A549 (cell line): ENCODE data around the gene TP53TG5. TPM values are rescaled to one million over a fixed set of nuclear protein-coding genes. Genes with fewer than 3 reads are reported as not detected.

Experiments used
- ATAC-seq, 2 experiments: fragments of 200-7000 bp in 1 of 2; fragments of >200 bp in 1 of 2; cut with Nextera tagmentation in 1 of 2; cut with Tn5 transposase in 1 of 2; 3 replicates each; pipeline versions ENCODE4 v1.8.0 to v1.9.1; 2018 to 2020; ENCODE audit warnings: mild to moderate bottlenecking in 1 of 2, moderate library complexity in 1 of 2
- CTCF ChIA-PET: fragments of 300-600 bp; sonication (Branson Sonifier 250); formaldehyde crosslinking; extraction: SDS; loops from one replicate; lab custom pipeline; 2021; ENCODE audit warnings: antibody characterized with exemption, inconsistent platforms; lab: Yijun Ruan, JAX
- POLR2A ChIA-PET: fragments of 350-600 bp; formaldehyde crosslinking; extraction: SDS; loops from one replicate; lab custom pipeline; 2021; ENCODE audit warnings: antibody characterized with exemption, inconsistent platforms; lab: Yijun Ruan, JAX
- DNase-seq, 2 experiments: peaks; one replicate each; pipeline versions ENCODE4 v3.0.0 to v3.0.0-alpha.2; 2011 to 2016; ENCODE audit warnings: low read depth in 1 of 2, low spot score in 1 of 2
- FAIRE-seq: peaks from 2 replicates; lab custom pipeline; 2011; peaks lifted over from hg19 to GRCh38; lab: Jason Lieb, UNC
- H3K27ac ChIP-seq, 2 experiments: fragments of >200 bp; sonication (Bioruptor Twin); formaldehyde crosslinking; 3 replicates each; pipeline ENCODE4 v1.5.1; 2016 to 2017
- H3K4me1 ChIP-seq: fragments of >200 bp; sonication (Bioruptor Twin); formaldehyde crosslinking; 3 replicates; pipeline ENCODE4 v1.6.1; 2016
- H3K4me2 ChIP-seq: fragments of >200 bp; sonication (Bioruptor Twin); formaldehyde crosslinking; 3 replicates; pipeline ENCODE4 v1.6.1; 2016
- H3K4me3 ChIP-seq: fragments of >200 bp; sonication (Bioruptor Twin); formaldehyde crosslinking; 3 replicates; pipeline ENCODE4 v1.5.1; 2016
- H3K9me3 ChIP-seq: fragments of >200 bp; sonication (Bioruptor Twin); formaldehyde crosslinking; 3 replicates; pipeline ENCODE4 v1.6.1; 2016
- BHLHE40 ChIP-seq: IDR thresholded peaks from 2 replicates; pipeline ENCODE4 v1.6.1; 2012; ENCODE audit warnings: low read depth, low read length, inconsistent platforms
- CBX2 ChIP-seq: fragments of 200-600 bp; sonication (generic); IDR thresholded peaks from 2 replicates; pipeline ENCODE4 v1.6.1; 2016; ENCODE audit warnings: low read depth, mild to moderate bottlenecking, borderline replicate concordance
- CBX8 ChIP-seq: fragments of 200-600 bp; sonication (generic); IDR thresholded peaks from 2 replicates; pipeline ENCODE4 v1.6.1; 2016
- CHD2 ChIP-seq: fragments of 150-350 bp; IDR thresholded peaks from 2 replicates; pipeline ENCODE4 v1.6.1; 2014; ENCODE audit warnings: low read length; ENCODE audit not compliant: partially characterized antibody
- CHD4 ChIP-seq: fragments of 200-600 bp; sonication (generic); IDR thresholded peaks from 2 replicates; pipeline ENCODE4 v1.6.1; 2016; ENCODE audit warnings: antibody characterized with exemption, mild to moderate bottlenecking, borderline replicate concordance
- CTCF ChIP-seq: fragments of >200 bp; sonication (Bioruptor Twin); formaldehyde crosslinking; IDR thresholded peaks from 3 replicates; pipeline ENCODE4 v1.5.1; 2016
- EHMT2 ChIP-seq: fragments of 200-600 bp; sonication (generic); IDR thresholded peaks from 2 replicates; pipeline ENCODE4 v1.6.1; 2016; ENCODE audit warnings: antibody characterized with exemption, low read depth, mild to moderate bottlenecking, moderate library complexity
- ESRRA ChIP-seq: fragments of 150-350 bp; IDR thresholded peaks from 2 replicates; pipeline ENCODE4 v1.6.1; 2014; ENCODE audit warnings: mild to moderate bottlenecking, low read length, borderline replicate concordance
- HES2 ChIP-seq: fragments of >200 bp; sonication (Bioruptor Twin); formaldehyde crosslinking; IDR thresholded peaks from 2 replicates; pipeline ENCODE4 v1.6.1; 2016
- HMGXB4 ChIP-seq: fragments of 250-450 bp; sonication (Bioruptor Pico); IDR thresholded peaks from 2 replicates; pipeline ENCODE4 v1.5.0; 2021; ENCODE audit warnings: mild to moderate bottlenecking, moderate library complexity, borderline replicate concordance
- HOXB13 ChIP-seq: fragments of 250-450 bp; sonication (Bioruptor Pico); IDR thresholded peaks from 2 replicates; pipeline ENCODE4 v1.5.0; 2020; ENCODE audit warnings: low read depth, mild to moderate bottlenecking, moderate library complexity
- JUNB ChIP-seq: fragments of >200 bp; sonication (Bioruptor Twin); formaldehyde crosslinking; IDR thresholded peaks from 2 replicates; pipeline ENCODE4 v1.6.1; 2016
- KDM1A ChIP-seq: fragments of 200-600 bp; sonication (generic); IDR thresholded peaks from 2 replicates; pipeline ENCODE4 v1.6.1; 2016; ENCODE audit warnings: low read depth, mild to moderate bottlenecking
- KDM5A ChIP-seq: fragments of 200-600 bp; sonication (generic); IDR thresholded peaks from 2 replicates; pipeline ENCODE4 v1.6.1; 2016; ENCODE audit warnings: antibody characterized with exemption, mild to moderate bottlenecking
- MAFK ChIP-seq: fragments of 450-650 bp; IDR thresholded peaks from 2 replicates; pipeline ENCODE4 v1.6.1; 2014; ENCODE audit not compliant: partially characterized antibody
- MAX ChIP-seq: IDR thresholded peaks from 2 replicates; pipeline ENCODE4 v1.6.1; 2012
- NFE2L2 ChIP-seq: fragments of 150-350 bp; conservative IDR thresholded peaks from 2 replicates; pipeline ENCODE4 v1.6.1; 2014; ENCODE audit warnings: low read length
- NPAS2 ChIP-seq: fragments of 250-450 bp; sonication (Bioruptor Pico); IDR thresholded peaks from 2 replicates; pipeline ENCODE4 v1.8.0; 2022; ENCODE audit warnings: mild to moderate bottlenecking, moderate library complexity, borderline replicate concordance
- PBX3 ChIP-seq: IDR thresholded peaks from 2 replicates; pipeline ENCODE4 v1.6.1; 2012
- PHF8 ChIP-seq: fragments of 200-600 bp; sonication (generic); IDR thresholded peaks from 2 replicates; pipeline ENCODE4 v1.6.1; 2016; ENCODE audit warnings: low read depth, mild to moderate bottlenecking, antibody characterized with exemption, moderate library complexity, borderline replicate concordance
- POLR2A ChIP-seq: IDR thresholded peaks from 2 replicates; pipeline ENCODE4 v1.6.1; 2012; ENCODE audit warnings: mild to moderate bottlenecking, low read length
- POLR2AphosphoS2 ChIP-seq: conservative IDR thresholded peaks from 2 replicates; pipeline ENCODE4 v1.6.1; 2012; ENCODE audit warnings: low read length, improper control_type of control experiment, inconsistent platforms
- RCOR1 ChIP-seq: fragments of 150-350 bp; IDR thresholded peaks from 2 replicates; pipeline ENCODE4 v1.6.1; 2014; ENCODE audit warnings: antibody characterized with exemption, low read length, low read depth
- SREBF2 ChIP-seq: fragments of 450-650 bp; IDR thresholded peaks from 2 replicates; pipeline ENCODE4 v1.6.1; 2014; ENCODE audit warnings: mild to moderate bottlenecking, moderate library complexity
- TFCP2L1 ChIP-seq: fragments of 250-450 bp; sonication (Bioruptor Pico); IDR thresholded peaks from 2 replicates; pipeline ENCODE4 v1.5.0; 2021; ENCODE audit warnings: mild to moderate bottlenecking
- TP53 ChIP-seq: fragments of 250-450 bp; sonication (Bioruptor Pico); IDR thresholded peaks from 2 replicates; pipeline ENCODE4 v1.5.0; 2021; ENCODE audit warnings: mild to moderate bottlenecking, moderate library complexity
- ZC3H11A ChIP-seq: fragments of 450-650 bp; IDR thresholded peaks from 2 replicates; pipeline ENCODE4 v1.6.1; 2014; ENCODE audit warnings: antibody characterized with exemption, mild to moderate bottlenecking
- ZFP36 ChIP-seq: fragments of 450-650 bp; IDR thresholded peaks from 2 replicates; pipeline ENCODE4 v1.6.1; 2014; ENCODE audit warnings: borderline replicate concordance; ENCODE audit not compliant: partially characterized antibody
- WGBS: methylation state at CpG from one replicate; pipeline ENCODE4 v1.1.6; 2017; ENCODE audit errors: missing lambda C conversion rate; 5-methylcytosine and 5-hydroxymethylcytosine counted together
- polyA plus RNA-seq, 4 experiments: library from polyadenylated mRNA; depleted of rRNA in 3 of 4; stranded (reverse); fragments of >200 nt; fragmentation: RNase III in 1 of 4; extraction: RNeasy Plus Mini Kit Qiagen cat#74134 plus additional on column Dnase treatment in 1 of 4; gene quantifications; 2 replicates in 3 of 4; 3 replicates in 1 of 4; pipeline ENCODE4 v1.2.3, GENCODE V29; 2011 to 2017

Gene TP53TG5
- polyA plus RNA-seq, 2 of the 4 experiments (the other 2 are of a cell fraction) = not detected

GRCh38 chr20:45426320-45427016, 48.3 kb upstream of the TP53TG5 start:
- no peak overlapping the region for H3K4me2 ChIP-seq
- CTCF ChIA-PET = interaction anchor here (0.6 to 6.7 kb wide), 3 partner anchors 10 to 52 kb away, joined by 3 to 43 read pairs (median 42); no protein-coding TSS in a partner anchor
- no peaks in the 10 kb centered on the region for H3K4me1 ChIP-seq
- no peak overlapping the region for H3K27ac ChIP-seq
- POLR2A ChIA-PET = interaction anchor here (1.1 kb wide), 1 partner anchor 11 kb away, joined by 4 read pairs; the partner anchor contains the start of gene PIGT
- no peak overlapping the region for H3K4me3 ChIP-seq
- no peak for DNase-seq
- TF ChIP-seq KDM5A = no peak
- TF ChIP-seq HMGXB4 = no peak
- no peak for TF ChIP-seq POLR2A
- no peak for TF ChIP-seq TP53
- TF ChIP-seq KDM1A = no peak
- no peak for TF ChIP-seq CHD4
- no peak for TF ChIP-seq PBX3
- no peak for TF ChIP-seq ESRRA
- no peak for TF ChIP-seq MAFK
- no peak for TF ChIP-seq EHMT2
- no peak for TF ChIP-seq POLR2AphosphoS2
- TF ChIP-seq JUNB = no peak
- TF ChIP-seq ZC3H11A = no peak
- no peak for TF ChIP-seq ZFP36
- no peak for TF ChIP-seq HES2
- WGBS = 87% methylated on average over 5 of the region's 5 CpGs
- no peaks in the 10 kb centered on the region for H3K9me3 ChIP-seq
- FAIRE-seq = no peak
- ATAC-seq = no peak; a peak in 1 of 6 replicates

- ChIA-PET POLR2A (interaction anchor here (1.1 kb wide), 1 partner anchor 10 kb away, joined by 4 read pairs; the partner anchor contains the start of gene PIGT), CTCF (interaction anchor here (6.7 kb wide), 2 partner anchors 11 to 52 kb away, joined by 42 to 43 read pairs; no protein-coding TSS in a partner anchor)
- Histone ChIP-seq H3K4me2 (no peak overlapping the region), H3K4me1 (no peaks in the 10 kb centered on the region), H3K27ac (no peak overlapping the region), H3K4me3 (no peak overlapping the region), H3K9me3 (no peaks in the 10 kb centered on the region)
- 98% methylated on average over 17 of the region's 17 CpGs for WGBS
- DNase-seq (no peak), ATAC-seq (no peak), FAIRE-seq (no peak)
- no peak for TF ChIP-seq POLR2A
- no peak for TF ChIP-seq CTCF
Measured at GRCh38 chr20:45425561-45425960, 47.4 kb upstream of the TP53TG5 start.

- POLR2A ChIA-PET = no interaction called here
- CTCF ChIA-PET = interaction anchor here (1.2 to 6.7 kb wide), 3 partner anchors 13 to 61 kb away, joined by 4 to 43 read pairs (median 42); partner anchors contain the start of gene SYS1
- Histone ChIP-seq H3K4me1 (peaks cover 16% of the 10 kb centered on the region), H3K27ac (no peak overlapping the region), H3K4me2 (no peak overlapping the region), H3K4me3 (no peak overlapping the region), H3K9me3 (no peaks in the 10 kb centered on the region)
- WGBS = 100% methylated on average over 2 of the region's 2 CpGs
- FAIRE-seq (no peak), ATAC-seq (no peak), DNase-seq (no peak)
- TF ChIP-seq SREBF2 = no peak
- no peak for TF ChIP-seq MAX
- no peak for TF ChIP-seq NFE2L2
- no peak for TF ChIP-seq NPAS2 (CRISPR knock-in tag)
- TF ChIP-seq PHF8 = no peak
- no peak for TF ChIP-seq RCOR1
- no peak for TF ChIP-seq CBX8
- TF ChIP-seq CBX2 = no peak
- no peak for TF ChIP-seq POLR2AphosphoS2
- TF ChIP-seq BHLHE40 = no peak
- TF ChIP-seq CTCF = no peak
- TF ChIP-seq HOXB13 (CRISPR knock-in tag) = no peak
- TF ChIP-seq CHD2 = no peak
- no peak for TF ChIP-seq TFCP2L1 (CRISPR knock-in tag)
Measured at GRCh38 chr20:45423700-45424099, 45.6 kb upstream of the TP53TG5 start.
